GM12872 (cell line): ENCODE data around the gene TLE4.

ENCODE experiments used
- CTCF ChIP-seq: IDR thresholded peaks from 3 replicates; pipeline ENCODE4 v1.5.1; 2011; ENCODE audit warnings: low read depth, mild to moderate bottlenecking, low read length, moderate library complexity; ENCODE audit not compliant: insufficient read depth

TLE4 gene

DNA sequence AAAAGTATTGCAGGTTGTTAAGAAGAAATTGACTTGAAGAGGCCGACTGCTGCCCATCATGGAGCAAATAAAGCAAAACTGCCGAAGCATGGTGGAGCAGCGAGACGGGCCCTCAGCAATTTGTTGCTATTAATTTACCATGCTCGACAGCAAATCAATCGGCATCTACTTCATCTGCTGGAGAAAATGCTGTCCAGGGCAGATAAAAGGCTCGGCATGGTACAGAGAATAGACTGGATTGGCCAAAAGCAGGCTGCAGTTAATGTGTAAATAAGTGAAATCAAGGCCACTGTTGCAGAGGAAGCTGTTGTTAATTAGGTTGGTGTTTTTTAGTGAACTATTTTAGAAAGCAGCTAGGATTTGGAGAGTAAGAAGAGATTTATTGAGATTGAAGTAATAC is 8.3 kb downstream of the TLE4 start:
- TF ChIP-seq CTCF = no peak

GRCh38 chr9:79581388-79581787 is 9.6 kb downstream of the TLE4 start:
- no peak for TF ChIP-seq CTCF

DNA sequence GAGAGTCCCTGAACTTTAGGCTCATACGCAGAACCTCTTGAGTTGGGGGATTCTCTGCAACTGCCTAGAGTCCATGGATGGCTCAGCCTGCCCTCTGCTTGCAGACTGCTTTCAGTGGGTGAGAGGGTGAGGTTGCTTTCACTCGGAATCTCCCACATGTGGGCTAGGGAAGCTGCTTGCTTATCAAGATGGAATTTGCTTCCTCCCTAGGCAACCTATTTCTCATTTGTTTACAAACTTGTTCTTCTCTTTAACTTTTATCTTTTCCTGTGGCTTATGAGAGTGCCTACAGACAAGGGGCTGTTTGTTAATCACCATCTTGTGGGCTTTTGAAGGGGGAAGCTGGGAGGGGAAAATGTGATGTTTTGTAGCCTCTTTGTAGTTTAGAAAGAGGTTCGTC is 10.0 kb downstream of the TLE4 start:
- no peak for TF ChIP-seq CTCF

- TF ChIP-seq CTCF = no peak
Observed at GRCh38 chr9:79583952-79584654, 12.3 kb downstream of the TLE4 start.

GRCh38 chr9:79584655-79584982 is 12.9 kb downstream of the TLE4 start:
- TF ChIP-seq CTCF = no peak

- no peak for TF ChIP-seq CTCF
Observed at GRCh38 chr9:79588488-79589223, 16.9 kb downstream of the TLE4 start.

DNA sequence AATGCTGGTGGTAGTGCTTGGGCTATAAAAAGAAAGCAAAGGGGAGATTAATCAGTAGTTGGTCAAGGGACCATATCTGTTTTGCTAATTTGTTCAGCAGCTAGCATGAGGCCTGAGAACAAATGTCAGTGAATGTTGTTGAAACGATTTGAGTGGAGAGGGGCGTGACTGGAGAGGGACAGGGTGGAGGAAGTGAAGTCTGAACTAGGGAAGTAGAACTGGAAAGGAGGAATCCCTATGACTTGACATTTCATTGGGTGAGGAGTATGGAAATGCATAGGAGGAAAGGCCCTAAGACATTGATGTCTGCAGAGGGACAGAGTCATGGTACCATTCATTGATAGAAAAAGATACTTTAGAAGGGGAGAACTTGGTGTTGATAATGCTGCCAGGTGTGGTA is 19.7 kb downstream of the TLE4 start:
- TF ChIP-seq CTCF = no peak
